Measurements from ENCODE around the gene RFX2.
"Not testable (repeated sequence)": the region's sequence is repeated elsewhere in the genome, so short reads cannot be mapped to it uniquely, and the experiment has no call there.

The RFX2 gene

GRCh38 chr19:5967571-5967970, 142.7 kb downstream of the RFX2 start:
- Histone ChIP-seq H3K36me3 (peaks cover 31% of the 10 kb centered on the region), H3K4me3 (ENCODE audit: low read depth in 1 of 2, low read length in 1 of 2) (no peak overlapping the region), H3K9me3 (no peaks in the 10 kb centered on the region), H3K27ac (peak overlapping the region; percentile 27), H3K27me3 (no peaks in the 10 kb centered on the region), H3K4me1 (ENCODE audit: control insufficient read depth in 1 of 2, insufficient read depth in 1 of 2, low read depth in 1 of 2, low read length in 1 of 2) (peaks cover 14 to 16% of the 10 kb centered on the region in 2 experiments)
- TF ChIP-seq, protein P1, sequence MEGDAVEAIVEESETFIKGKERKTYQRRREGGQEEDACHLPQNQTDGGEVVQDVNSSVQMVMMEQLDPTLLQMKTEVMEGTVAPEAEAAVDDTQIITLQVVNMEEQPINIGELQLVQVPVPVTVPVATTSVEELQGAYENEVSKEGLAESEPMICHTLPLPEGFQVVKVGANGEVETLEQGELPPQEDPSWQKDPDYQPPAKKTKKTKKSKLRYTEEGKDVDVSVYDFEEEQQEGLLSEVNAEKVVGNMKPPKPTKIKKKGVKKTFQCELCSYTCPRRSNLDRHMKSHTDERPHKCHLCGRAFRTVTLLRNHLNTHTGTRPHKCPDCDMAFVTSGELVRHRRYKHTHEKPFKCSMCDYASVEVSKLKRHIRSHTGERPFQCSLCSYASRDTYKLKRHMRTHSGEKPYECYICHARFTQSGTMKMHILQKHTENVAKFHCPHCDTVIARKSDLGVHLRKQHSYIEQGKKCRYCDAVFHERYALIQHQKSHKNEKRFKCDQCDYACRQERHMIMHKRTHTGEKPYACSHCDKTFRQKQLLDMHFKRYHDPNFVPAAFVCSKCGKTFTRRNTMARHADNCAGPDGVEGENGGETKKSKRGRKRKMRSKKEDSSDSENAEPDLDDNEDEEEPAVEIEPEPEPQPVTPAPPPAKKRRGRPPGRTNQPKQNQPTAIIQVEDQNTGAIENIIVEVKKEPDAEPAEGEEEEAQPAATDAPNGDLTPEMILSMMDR (IDR thresholded peaks at IDR 0.05) = no peak

- no peak overlapping the region for H3K27ac ChIP-seq
- TF ChIP-seq, protein P1 (IDR thresholded peaks at IDR 0.05) = no peak
- H3K4me1 ChIP-seq (ENCODE audit: control insufficient read depth in 1 of 2, insufficient read depth in 1 of 2, low read depth in 1 of 2, low read length in 1 of 2) = peaks cover 20 to 22% of the 10 kb centered on the region in 2 experiments
- peaks cover 28% of the 10 kb centered on the region for H3K36me3 ChIP-seq
- H3K4me3 ChIP-seq (ENCODE audit: low read depth in 1 of 2, low read length in 1 of 2) = no peak overlapping the region
- H3K27me3 ChIP-seq = no peaks in the 10 kb centered on the region
- H3K9me3 ChIP-seq = no peaks in the 10 kb centered on the region
Measured at GRCh38 chr19:5966941-5967340, 143.4 kb downstream of the RFX2 start.

DNA sequence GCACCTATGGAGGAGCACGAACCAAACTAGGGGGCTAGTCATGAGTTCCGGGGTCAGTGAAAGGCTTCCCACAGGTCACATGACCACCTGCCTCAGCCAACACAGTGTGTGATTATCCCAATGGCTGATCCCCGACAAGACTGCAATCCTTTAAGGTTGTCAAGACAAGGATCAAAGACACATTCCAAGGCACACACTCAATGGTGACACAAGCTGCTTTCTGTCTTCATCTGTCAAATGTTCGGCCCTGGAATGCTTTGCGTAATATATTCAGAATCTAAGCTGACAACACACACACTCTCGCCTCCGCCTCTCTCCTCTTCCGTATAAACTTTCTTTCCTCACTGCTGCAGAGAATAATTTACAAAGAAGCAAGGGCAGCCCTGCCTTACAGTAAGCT, 144.1 kb downstream of the RFX2 start:
- Histone ChIP-seq H3K36me3 (peaks cover 28% of the 10 kb centered on the region), H3K27me3 (no peaks in the 10 kb centered on the region), H3K27ac (no peak overlapping the region), H3K9me3 (no peaks in the 10 kb centered on the region), H3K4me3 (ENCODE audit: low read depth in 1 of 2, low read length in 1 of 2) (no peak overlapping the region), H3K4me1 (ENCODE audit: control insufficient read depth in 1 of 2, insufficient read depth in 1 of 2, low read depth in 1 of 2, low read length in 1 of 2) (peaks cover 24 to 28% of the 10 kb centered on the region in 2 experiments)
- TF ChIP-seq, protein P1 (IDR thresholded peaks at IDR 0.05) = no peak

DNA sequence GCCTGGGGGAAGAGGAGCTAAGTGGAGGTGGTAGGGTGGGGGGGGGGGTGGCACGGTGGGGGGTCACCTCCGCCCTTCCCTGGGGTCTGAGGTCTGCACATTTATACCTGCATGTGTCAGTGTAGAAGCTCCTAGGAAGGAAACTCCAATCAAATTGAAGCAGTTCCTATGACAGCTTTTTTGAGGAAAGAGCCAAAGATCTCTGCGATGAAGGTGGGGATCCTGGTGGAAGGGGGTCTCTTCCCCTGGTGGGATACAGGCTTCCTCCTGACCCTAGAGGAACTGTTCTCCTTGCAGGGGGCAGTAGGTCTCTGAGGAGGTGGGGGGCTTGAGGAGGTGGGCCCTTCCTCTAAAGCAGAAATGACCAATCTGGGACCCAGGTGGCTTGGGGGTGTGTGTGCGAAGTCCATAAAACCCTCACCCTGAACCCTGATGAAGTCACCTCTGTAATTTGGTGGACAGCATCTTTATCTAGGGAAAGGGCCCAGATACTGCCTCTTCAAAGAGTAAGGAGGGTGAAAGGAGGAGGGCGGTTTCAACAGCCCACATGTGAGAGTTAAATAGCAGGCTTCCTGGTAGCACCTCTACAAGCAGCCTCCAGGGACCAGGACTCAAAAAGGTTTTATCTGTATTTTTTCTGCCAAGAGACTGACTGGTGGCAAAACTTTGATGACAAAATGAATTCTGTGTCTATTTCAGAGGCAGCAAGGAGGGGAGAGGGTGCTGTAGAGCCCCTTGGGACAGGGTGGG, 145.3 kb downstream of the RFX2 start:
- TF ChIP-seq, protein P1 (IDR thresholded peaks at IDR 0.05) = no peak
- H3K4me1 ChIP-seq (ENCODE audit: control insufficient read depth in 1 of 2, insufficient read depth in 1 of 2, low read depth in 1 of 2, low read length in 1 of 2) = peaks cover 24 to 28% of the 10 kb centered on the region in 2 experiments
- H3K27me3 ChIP-seq = no peaks in the 10 kb centered on the region
- H3K27ac ChIP-seq = no peak overlapping the region
- no peaks in the 10 kb centered on the region for H3K9me3 ChIP-seq
- peaks cover 23% of the 10 kb centered on the region for H3K36me3 ChIP-seq
- H3K4me3 ChIP-seq (ENCODE audit: low read depth in 1 of 2, low read length in 1 of 2) = no peak overlapping the region

DNA sequence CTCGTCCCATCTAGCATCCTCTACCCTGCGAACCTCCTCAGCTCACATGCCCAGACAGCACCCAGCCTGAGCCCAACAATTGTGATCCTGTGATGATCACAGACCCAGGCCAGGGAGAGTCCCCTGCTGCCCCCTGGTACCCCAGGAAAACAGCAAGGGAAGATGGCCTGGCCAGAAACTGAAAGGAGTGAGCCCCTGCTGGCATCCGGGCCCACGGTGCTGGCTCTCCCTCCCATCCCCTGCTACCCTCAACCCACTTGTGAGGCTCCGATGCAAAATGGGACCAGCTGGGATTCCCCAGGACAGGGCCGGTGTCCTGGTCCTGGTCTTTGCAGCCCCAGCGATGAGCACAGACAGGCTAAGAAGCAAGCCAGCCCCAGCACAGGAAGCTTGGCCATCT, 146.4 kb downstream of the RFX2 start:
- Histone ChIP-seq H3K27me3 (no peaks in the 10 kb centered on the region), H3K27ac (no peak overlapping the region), H3K36me3 (peaks cover 18% of the 10 kb centered on the region), H3K4me1 (ENCODE audit: control insufficient read depth in 1 of 2, insufficient read depth in 1 of 2, low read depth in 1 of 2, low read length in 1 of 2) (peaks cover 24 to 28% of the 10 kb centered on the region in 2 experiments), H3K9me3 (no peaks in the 10 kb centered on the region), H3K4me3 (ENCODE audit: low read depth in 1 of 2, low read length in 1 of 2) (no peak overlapping the region)
- TF ChIP-seq, protein P1 (IDR thresholded peaks at IDR 0.05) = no peak

- Histone ChIP-seq H3K36me3 (peaks cover 24% of the 10 kb centered on the region), H3K4me1 (ENCODE audit: control insufficient read depth in 1 of 2, insufficient read depth in 1 of 2, low read depth in 1 of 2, low read length in 1 of 2) (peaks cover 20 to 23% of the 10 kb centered on the region in 2 experiments), H3K27ac (peak overlapping the region; percentile 68)
- H3K27me3 ChIP-seq; H3K9me3 ChIP-seq; H3K4me3 ChIP-seq (ENCODE audit: low read depth in 1 of 2, low read length in 1 of 2): not testable (repeated sequence)
Measured at GRCh38 chr19:5963259-5963658, 147.0 kb downstream of the RFX2 start.
